ENCODE data around the gene TMEM26.
"Not testable (repeated sequence)": the region's sequence is repeated elsewhere in the genome, so short reads cannot be mapped to it uniquely, and the experiment has no call there.

TMEM26 gene

GRCh38 chr10:61398366-61399129 is 54.6 kb downstream of the TMEM26 start:
- no peak for DNase-seq

- no peak for DNase-seq
Observed at GRCh38 chr10:61397175-61397986, 55.8 kb downstream of the TMEM26 start.

- DNase-seq, result no peak
Observed at GRCh38 chr10:61391281-61391680, 61.9 kb downstream of the TMEM26 start.

GRCh38 chr10:61390851-61391250 is 62.3 kb downstream of the TMEM26 start:
- no peak for DNase-seq

GRCh38 chr10:61389887-61390286 is 63.3 kb downstream of the TMEM26 start:
- DNase-seq, result no peak

GRCh38 chr10:61388986-61389385 is 64.2 kb downstream of the TMEM26 start:
- not testable (repeated sequence) for DNase-seq

- no peak for DNase-seq
Observed at GRCh38 chr10:61385231-61386001, 67.8 kb downstream of the TMEM26 start.

GRCh38 chr10:61381153-61381552 is 72.0 kb downstream of the TMEM26 start:
- DNase-seq, result not testable (repeated sequence)

GRCh38 chr10:61378865-61379264 is 74.3 kb downstream of the TMEM26 start:
- DNase-seq, result no peak

- DNase-seq, result no peak
Observed at GRCh38 chr10:61376908-61377368, 76.2 kb downstream of the TMEM26 start.

GRCh38 chr10:61376377-61376776 is 76.8 kb downstream of the TMEM26 start:
- no peak for DNase-seq

GRCh38 chr10:61366365-61366764 is 86.8 kb downstream of the TMEM26 start:
- DNase-seq, result no peak

GRCh38 chr10:61364619-61365018 is 88.6 kb downstream of the TMEM26 start:
- DNase-seq, result no peak

- no peak for DNase-seq
Observed at GRCh38 chr10:61363006-61363405, 90.2 kb downstream of the TMEM26 start.

- DNase-seq, result no peak
Observed at GRCh38 chr10:61359452-61359851, 93.7 kb downstream of the TMEM26 start.

- no peak for DNase-seq
Observed at GRCh38 chr10:61357687-61358086, 95.5 kb downstream of the TMEM26 start.
